ENCODE data around the gene PRKCB.
"Not testable (repeated sequence)": the region's sequence is repeated elsewhere in the genome, so short reads cannot be mapped to it uniquely, and the experiment has no call there.

Gene PRKCB

GRCh38 chr16:24009098-24009497 is 173.3 kb downstream of the PRKCB start:
- no peak for DNase-seq (ENCODE audit: low spot score)

DNA sequence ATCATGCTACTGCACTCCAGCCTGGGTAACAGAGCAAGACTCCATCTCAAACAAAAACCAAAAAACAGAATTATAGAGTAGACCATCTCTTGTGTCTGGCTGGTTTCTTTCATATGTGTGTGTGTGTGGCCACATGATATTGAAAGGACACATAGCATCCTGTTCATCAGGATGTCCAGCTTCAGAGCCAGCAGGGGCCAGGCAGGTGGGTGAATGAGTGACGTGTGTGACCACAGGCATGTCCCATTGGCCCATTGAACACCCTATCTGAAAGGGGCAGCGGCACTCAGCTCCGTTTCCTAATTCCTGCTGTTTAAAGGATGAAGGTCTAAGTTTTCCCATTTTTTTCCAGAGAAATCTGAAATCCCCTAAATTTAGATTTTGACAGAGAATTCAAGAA is 174.2 kb downstream of the PRKCB start:
- DNase-seq (ENCODE audit: low spot score), result no peak

DNA sequence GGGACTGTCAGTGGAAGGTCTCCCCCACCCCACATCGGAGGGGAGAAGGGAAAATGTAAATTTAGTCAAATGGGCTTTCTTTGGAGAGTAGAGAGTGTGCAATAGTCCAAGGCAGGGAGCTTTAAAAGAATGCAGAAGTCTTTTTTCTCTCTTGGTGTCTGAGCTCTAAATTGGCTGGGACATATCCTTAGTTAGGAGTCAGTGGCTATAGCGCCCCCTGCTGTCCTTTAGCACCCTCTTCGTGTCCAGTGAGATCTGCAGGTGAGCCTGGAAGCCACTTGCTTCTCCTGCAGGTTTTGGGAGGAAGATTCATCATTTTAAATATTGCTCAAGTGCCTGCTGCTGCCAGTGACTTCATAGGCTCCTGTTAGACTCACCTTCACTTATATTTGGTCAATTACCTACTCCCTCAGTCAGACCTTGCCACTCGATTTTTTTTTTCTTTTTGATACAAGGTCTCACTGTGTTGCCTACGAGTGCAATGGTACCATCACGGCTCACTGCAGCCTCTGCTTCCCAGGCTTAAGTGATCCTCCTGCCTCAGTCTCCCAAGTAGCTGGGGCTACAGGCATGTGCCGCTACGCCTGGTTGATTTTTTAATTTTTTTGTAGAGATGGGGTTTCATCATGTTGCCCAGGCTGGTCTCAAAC is 174.8 kb downstream of the PRKCB start:
- DNase-seq (ENCODE audit: low spot score), result peak; percentile 17

DNA sequence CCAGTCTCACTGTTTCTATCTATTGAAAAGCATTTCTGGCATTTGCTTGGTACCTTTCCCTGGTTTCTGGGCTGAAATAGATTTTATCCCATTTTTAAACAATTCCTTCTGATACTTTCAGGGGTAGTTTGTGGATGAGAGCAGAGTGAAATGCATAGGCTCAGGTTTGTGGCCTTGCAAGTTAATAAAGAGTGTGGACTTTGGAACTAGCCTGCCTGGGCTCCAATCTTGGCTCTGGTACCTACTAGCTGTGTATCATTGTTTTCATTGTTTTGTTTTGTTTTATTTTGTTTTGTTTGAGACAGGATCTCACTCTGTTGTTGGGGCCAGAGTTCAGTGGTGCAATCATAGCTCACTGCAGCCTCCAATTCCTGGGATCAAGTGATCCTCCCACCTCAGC is 175.5 kb downstream of the PRKCB start:
- no peak for DNase-seq (ENCODE audit: low spot score)

DNA sequence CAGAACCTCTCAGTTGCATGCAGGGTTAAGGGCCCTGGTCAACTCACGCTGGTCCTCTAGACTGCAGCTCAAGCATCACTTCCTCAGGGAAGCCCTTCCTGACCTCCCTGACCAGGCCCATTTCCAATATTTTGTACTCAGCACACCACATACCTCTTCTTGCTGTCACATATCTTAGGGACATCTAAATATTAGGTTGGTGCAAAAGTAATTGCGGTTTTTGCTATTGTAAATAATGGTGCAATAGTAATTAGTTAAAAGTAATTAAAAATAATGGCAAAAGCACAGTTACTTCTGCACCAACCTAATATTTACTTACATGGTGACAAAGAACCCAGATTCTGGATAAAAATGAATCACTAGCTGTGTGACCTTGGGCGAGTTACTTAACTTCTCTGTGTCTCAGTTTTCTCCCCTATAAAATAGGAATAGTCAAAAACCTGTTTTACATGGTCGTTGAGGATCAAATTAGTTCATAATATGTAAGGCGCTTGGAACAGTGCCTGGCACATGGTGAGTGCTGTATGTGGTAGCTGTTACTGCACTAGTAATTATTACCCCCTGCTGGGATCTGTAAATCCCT is 177.4 kb downstream of the PRKCB start:
- no peak for DNase-seq (ENCODE audit: low spot score)

DNA sequence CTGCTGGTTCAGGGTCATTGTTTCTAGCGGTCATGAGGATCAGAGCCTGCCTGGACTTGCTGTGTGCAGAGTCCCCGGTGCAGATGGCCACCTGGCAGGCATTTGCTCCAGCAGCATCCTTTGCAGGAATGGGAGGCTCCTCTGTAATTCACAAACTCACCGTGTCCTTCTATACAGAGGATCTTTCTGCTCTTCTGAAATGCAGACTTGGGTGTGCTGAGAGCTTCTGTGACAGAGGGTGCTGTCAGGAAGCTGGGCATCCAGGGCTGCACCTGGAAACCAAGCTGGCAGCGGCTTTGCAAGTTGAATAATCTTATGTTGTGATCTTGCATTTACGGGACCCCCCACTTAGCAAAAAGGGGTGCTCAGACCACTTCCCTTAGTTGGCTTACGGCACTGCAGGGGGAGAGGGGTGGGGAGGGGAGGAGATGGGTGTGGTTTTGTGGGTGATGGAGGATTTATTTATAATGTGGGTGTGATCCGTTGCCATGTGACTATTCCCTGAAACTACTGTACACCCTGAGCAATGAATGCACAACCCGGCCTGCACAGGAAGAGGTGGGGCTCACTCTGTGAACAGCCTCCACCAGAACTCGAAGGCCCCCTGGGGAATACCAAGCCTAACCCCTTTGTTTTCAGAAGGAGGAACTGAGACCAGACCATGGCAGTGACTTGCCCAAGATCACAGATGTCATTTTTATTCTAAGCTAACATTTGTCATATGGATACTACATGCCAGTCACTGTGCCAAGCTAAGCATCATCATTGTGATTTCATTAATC is 178.3 kb downstream of the PRKCB start:
- no peak for DNase-seq (ENCODE audit: low spot score)

GRCh38 chr16:24014955-24015354 is 179.2 kb downstream of the PRKCB start:
- DNase-seq (ENCODE audit: low spot score), result not testable (repeated sequence)

DNA sequence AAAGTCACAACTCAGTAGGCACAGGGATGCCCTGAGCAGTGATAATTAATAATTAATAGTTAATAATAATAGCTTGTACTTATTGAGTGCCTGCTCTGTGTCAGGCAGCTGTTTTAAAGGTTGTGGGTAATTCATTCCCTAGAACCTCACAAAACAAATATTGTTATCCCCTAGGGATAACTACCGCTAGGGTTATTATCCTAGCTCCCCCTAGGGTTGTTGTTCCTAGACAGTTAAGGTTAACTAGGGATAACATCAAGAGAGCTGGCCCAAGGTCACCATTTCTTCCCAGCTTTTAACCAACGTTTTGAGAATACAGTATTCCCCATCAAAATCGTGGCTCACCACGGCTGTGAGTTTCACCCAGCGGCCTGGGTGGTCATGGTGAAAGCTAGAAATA is 180.1 kb downstream of the PRKCB start:
- no peak for DNase-seq (ENCODE audit: low spot score)

- no peak for DNase-seq (ENCODE audit: low spot score)
Observed at GRCh38 chr16:24018485-24018884, 182.7 kb downstream of the PRKCB start.

DNA sequence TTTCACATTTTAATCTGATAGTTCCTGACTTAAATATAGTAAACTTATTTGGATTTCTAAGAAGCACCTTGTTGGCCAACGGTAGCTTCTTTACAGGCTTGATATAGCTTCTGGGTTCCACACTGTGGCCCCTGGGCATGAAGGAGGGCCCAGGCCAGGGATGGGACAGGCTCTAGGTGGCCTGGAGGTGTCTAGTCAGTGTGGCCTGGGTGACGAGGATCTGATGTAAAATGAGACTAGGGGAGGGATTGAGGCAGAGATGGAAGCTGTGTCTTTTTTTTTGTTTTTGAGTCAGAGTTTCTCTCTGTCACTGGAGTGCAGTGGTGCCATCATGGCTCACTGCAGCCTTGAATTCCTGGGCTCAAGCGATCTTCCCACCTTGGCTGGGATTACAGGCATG is 187.0 kb downstream of the PRKCB start:
- DNase-seq (ENCODE audit: low spot score), result no peak

DNA sequence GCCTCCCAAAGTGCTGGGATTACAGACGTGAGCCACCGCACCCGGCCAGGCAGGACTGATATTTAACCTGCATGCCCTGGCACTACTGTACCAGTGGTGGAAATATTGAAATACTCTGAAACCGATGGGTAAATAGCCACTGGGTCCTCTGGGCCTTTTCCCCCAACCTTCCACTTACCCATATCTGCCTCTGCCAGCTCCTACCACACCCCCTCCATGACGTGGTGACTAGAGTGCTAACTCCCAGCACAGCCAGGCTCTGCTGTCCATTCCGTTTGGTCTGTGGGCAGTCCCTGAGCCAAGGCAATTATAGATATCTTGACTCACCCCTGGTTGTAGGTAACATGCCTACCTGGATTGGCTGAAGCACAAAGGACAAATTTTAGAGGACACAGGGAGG is 187.8 kb downstream of the PRKCB start:
- no peak for DNase-seq (ENCODE audit: low spot score)

- DNase-seq (ENCODE audit: low spot score), result no peak
Observed at GRCh38 chr16:24024971-24025370, 189.2 kb downstream of the PRKCB start.

DNA sequence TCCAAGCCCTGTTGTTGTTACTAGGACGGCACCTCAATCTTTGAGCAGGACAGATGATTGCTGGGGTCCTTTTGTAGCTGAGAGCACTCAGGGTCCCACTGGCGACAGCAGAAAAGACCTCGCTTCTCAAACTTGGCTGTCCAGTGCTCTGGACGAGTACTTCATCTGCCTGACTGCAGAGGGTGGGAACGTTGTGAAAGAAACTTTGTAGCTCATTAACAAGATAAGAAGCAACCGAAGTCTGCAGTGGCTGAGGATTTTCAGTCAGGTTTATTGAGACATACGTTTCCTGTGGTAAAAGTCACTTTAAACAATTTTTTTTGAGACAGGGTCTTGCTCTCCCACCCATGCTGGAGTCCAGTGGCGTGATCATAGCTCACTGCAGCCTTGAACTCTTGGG is 191.7 kb downstream of the PRKCB start:
- DNase-seq (ENCODE audit: low spot score), result no peak

GRCh38 chr16:24029841-24030240 is 194.1 kb downstream of the PRKCB start:
- not testable (repeated sequence) for DNase-seq (ENCODE audit: low spot score)

- DNase-seq (ENCODE audit: low spot score), result no peak
Observed at GRCh38 chr16:24035127-24035842, 199.5 kb downstream of the PRKCB start.

DNA sequence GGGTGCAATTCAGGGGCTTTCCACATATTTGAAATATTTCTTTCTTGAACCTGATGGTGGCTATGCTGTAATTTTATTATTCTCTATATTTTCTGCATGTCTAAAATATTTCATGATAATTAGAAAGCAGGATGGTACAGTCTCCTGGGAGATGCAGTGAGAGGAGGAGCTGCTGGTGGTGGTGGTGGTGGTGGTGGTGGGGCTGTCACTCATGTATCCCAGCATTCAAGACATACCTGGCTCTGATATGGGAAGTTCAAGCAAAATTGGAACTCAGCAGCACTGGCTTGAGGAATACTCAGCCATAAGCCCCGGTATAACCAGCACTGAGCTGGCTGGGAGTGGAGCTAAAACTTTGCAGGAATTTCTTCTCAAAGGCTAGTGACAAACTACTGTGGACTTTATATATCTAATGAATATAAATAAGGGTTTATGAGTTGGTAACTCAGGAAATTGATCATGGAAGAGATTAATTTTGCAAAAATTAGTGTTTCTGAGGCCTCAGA is 200.3 kb downstream of the PRKCB start:
- DNase-seq (ENCODE audit: low spot score), result no peak

GRCh38 chr16:24036614-24037013 is 200.8 kb downstream of the PRKCB start:
- DNase-seq (ENCODE audit: low spot score), result peak; percentile 69

DNA sequence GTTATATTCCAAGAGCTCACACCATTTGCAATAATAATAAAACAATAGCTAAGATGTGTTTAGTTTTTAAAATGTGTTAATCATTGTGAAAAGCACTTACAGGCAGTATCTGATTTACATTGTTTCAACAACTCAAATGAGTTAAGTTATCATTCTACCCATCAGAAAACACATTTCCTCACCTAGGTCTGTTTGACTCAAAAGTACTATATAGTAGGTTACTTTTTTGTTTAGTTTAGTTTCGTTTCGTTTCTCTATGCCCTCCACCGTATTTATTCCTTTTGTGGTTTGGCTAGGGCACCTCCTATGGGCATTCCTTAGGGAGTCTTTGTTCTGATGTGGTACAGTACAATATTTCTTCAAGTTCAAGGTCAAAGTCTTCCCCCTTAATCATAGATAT is 201.6 kb downstream of the PRKCB start:
- DNase-seq (ENCODE audit: low spot score), result no peak

- DNase-seq (ENCODE audit: low spot score), result peak; percentile 64
Observed at GRCh38 chr16:24041834-24042631, 206.2 kb downstream of the PRKCB start.

DNA sequence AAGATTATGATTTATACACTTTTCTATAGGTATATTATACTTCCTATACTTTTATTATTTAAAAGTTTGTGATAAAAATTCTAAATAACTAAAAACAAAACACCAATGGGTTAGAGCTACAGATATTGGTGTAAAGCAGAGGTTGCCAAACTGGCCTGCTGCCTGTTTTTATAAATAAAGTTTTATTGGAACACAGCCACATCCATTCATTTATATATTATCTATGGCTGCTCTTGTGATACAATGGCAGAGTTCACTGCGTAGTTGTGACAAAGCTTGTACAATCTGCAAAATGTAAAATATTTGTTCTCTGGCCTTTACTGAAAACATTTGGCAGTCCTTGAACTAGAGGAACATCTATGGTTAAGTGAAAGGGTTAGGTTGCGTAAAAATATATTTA is 208.7 kb downstream of the PRKCB start:
- no peak for DNase-seq (ENCODE audit: low spot score)

DNA sequence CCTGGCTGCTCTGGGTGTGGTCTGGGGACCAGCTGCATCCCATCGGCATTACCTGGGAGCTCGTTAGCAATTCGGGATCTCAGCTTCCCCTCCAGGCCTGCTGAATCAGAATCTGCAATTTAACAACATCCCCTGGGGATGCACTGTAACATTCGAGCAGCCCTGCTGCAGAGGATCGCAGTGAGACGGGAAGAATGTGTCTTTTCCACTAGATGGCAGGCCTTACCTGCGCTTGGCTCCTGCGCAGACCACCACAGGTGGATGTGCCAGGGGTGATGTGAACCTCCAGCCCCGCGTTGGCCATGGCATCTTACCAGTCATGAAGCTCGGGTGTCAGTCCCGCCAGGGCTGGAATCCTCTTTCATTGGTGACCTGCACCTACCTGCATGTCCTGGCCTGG is 209.9 kb downstream of the PRKCB start:
- DNase-seq (ENCODE audit: low spot score), result no peak

DNA sequence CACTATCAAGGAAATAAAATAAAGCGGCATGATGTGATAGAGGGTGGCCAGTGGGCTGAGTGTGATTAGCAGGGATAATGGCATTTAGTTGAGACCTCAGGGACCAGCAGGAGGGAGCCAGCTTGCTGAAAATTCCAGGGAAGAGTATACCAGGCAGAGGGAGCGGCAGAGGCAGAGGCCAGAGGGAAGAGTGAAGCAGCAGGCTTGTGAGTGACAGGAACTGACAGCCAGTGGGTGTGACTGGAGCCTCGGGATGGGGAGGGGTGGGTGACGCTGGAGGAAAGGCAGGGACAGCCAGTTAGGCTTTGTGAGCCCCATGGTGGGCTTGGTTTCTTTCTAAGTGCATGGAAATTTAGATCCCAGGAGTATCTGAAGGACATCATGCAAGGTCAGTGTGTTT is 210.7 kb downstream of the PRKCB start:
- no peak for DNase-seq (ENCODE audit: low spot score)

Data from hepatic stellate cell (primary cell).